Esophagus muscularis mucosa (tissue), 4 donors: ENCODE results near the gene DIP2A. TPM values are rescaled to one million over a fixed set of nuclear protein-coding genes. Genes with fewer than 3 reads are reported as not detected.

ENCODE experiments used
- DNase-seq: peaks from one replicate; pipeline ENCODE4 v3.0.0-alpha.2; 2017; ENCODE audit errors: extremely low spot score
- H3K27ac ChIP-seq, 4 donors: fragments of 200-600 bp; sonication (generic); replicated peaks in 1 of 4; 1 replicate in 3 of 4; 2 replicates in 1 of 4; pipeline ENCODE4 v1.5.1; 2016 to 2019; ENCODE audit warnings: mild to moderate bottlenecking in 1 of 4
- H3K27me3 ChIP-seq, 4 donors: fragments of 200-600 bp; sonication (generic); one replicate each; pipeline versions ENCODE4 v1.5.1 to v1.6.0; 2016 to 2019
- H3K36me3 ChIP-seq, 4 donors: fragments of 200-600 bp; sonication (generic); one replicate each; pipeline ENCODE4 v1.5.1; 2016 to 2019
- H3K4me1 ChIP-seq, 4 donors: fragments of 200-600 bp; sonication (generic); one replicate each; pipeline ENCODE4 v1.5.1; 2016 to 2019
- H3K4me3 ChIP-seq, 4 donors: fragments of 200-600 bp; sonication (generic); 1 replicate in 2 of 4; 2 replicates in 2 of 4; pipeline ENCODE4 v1.5.1; 2016 to 2019; ENCODE audit warnings: mild to moderate bottlenecking in 4 of 4, moderate library complexity in 1 of 4
- H3K9me3 ChIP-seq, 4 donors: fragments of 200-600 bp; sonication (generic); 1 replicate in 3 of 4; 2 replicates in 1 of 4; pipeline ENCODE4 v1.5.1; 2016 to 2019
- EP300 ChIP-seq: sonication (generic); formaldehyde crosslinking; IDR thresholded peaks from one replicate; pipeline ENCODE4 v1.6.1; 2017; ENCODE audit warnings: antibody characterized with exemption
- POLR2A ChIP-seq: fragments of 450-650 bp; IDR thresholded peaks from one replicate; pipeline ENCODE4 v1.6.1; 2017; ENCODE audit warnings: antibody characterized with exemption, moderate library complexity, mild to moderate bottlenecking, low read depth
- POLR2AphosphoS5 ChIP-seq, 2 donors: sonication (generic); formaldehyde crosslinking; IDR thresholded peaks; one replicate each; pipeline ENCODE4 v1.6.1; 2017; ENCODE audit warnings: antibody characterized with exemption in 2 of 2
- WGBS: methylation state at CpG from one replicate; pipeline ENCODE4 v1.1.5; 2018; 5-methylcytosine and 5-hydroxymethylcytosine counted together
- intact Hi-C: fragments of 100-400 bp; cut with DNase I; formaldehyde crosslinking; loops from one replicate; pipeline ENCODE4 v1.15.1; 2023
- total RNA-seq, 4 donors: library from RNA; depleted of rRNA; stranded (reverse); fragments of >200 nt; gene quantifications; one replicate each; pipeline versions ENCODE4 v1.1.0 to v1.2.1, GENCODE V29; 2016
- TF ChIP-seq, protein P1 (sequence below), 3 experiments: fragments of 200-600 bp in 2 of 3; fragments of 450-650 bp in 1 of 3; sonication (generic) in 2 of 3; IDR thresholded peaks; one replicate each; pipeline ENCODE4 v1.5.1; 2017 to 2019; ENCODE audit warnings: antibody characterized with exemption in 3 of 3, mild to moderate bottlenecking in 2 of 3, moderate library complexity in 1 of 3

Gene DIP2A
- total RNA-seq = 10 to 100 TPM; 19.2 to 33.4 (median 28.7) TPM

DNA sequence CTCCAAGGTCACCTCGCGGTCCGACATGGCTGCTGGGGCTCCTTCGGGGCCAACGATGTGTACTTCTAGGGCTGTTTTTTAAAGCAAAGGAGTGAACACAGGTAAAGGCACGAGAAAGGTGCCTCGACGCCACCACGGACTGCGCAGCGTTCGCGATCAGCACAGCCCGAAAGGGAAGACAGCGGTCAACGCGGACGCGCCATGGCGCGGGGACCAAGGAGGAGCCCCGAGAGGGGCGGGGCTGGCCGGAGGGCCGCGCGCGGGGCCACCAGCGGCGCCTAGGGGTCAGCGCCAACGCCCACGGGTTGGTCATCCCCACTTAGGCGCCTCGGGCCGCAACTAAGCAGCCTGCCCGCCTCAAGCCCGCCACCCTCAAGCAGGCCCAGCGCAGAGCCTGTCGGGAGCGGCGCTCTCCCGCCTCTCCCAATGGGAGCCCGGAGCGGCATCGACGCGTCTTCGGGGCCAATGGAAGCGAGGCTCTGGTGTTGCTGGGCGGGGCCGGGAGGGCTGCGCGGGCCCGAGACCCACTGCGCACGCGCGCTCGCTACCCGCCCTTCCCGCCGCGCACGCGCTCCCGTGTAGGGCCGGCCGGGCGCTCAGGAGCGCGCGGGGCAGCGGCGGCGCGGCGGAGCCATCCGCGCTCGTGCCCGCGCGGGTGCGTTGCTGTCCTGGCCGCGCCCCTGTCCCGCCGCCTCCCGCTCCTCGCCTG is at the start of gene DIP2A:
Gene DIP2A, plus strand, starts transcription at position 577 of the 709 bp plus-strand sequence. CDS start 241 bp downstream, outside the sequence.
- Histone ChIP-seq H3K4me1 (peaks cover 61 to 83% (median 69%) of the 10 kb centered on the region in 4 donors), H3K27ac (peak within 1 kb of the TSS; percentile 89 to 94 (median 91)), H3K4me3 (peak within 1 kb of the TSS; percentile 88 to 100 (median 96)), H3K27me3 (no peaks in the 10 kb centered on the region), H3K9me3 (no peaks in the 10 kb centered on the region), H3K36me3 (peaks cover 0 to 6% (median 0%) of the 10 kb centered on the region in 4 donors)
- 0% methylated on average over 9 of the region's 91 CpGs for WGBS
- peak; percentile 96 to 97 for TF ChIP-seq POLR2AphosphoS5 (IDR thresholded peaks at IDR 0.05)
- TF ChIP-seq, protein P1, sequence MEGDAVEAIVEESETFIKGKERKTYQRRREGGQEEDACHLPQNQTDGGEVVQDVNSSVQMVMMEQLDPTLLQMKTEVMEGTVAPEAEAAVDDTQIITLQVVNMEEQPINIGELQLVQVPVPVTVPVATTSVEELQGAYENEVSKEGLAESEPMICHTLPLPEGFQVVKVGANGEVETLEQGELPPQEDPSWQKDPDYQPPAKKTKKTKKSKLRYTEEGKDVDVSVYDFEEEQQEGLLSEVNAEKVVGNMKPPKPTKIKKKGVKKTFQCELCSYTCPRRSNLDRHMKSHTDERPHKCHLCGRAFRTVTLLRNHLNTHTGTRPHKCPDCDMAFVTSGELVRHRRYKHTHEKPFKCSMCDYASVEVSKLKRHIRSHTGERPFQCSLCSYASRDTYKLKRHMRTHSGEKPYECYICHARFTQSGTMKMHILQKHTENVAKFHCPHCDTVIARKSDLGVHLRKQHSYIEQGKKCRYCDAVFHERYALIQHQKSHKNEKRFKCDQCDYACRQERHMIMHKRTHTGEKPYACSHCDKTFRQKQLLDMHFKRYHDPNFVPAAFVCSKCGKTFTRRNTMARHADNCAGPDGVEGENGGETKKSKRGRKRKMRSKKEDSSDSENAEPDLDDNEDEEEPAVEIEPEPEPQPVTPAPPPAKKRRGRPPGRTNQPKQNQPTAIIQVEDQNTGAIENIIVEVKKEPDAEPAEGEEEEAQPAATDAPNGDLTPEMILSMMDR (IDR thresholded peaks at IDR 0.05) = peak in 2 of 3 experiments; percentile 2 to 10
- TF ChIP-seq EP300 = no peak
- peak; percentile 62 for TF ChIP-seq POLR2A
- intact Hi-C loops = loop anchor here (10.0 kb wide), 1 partner anchor 134 kb away; the partner anchor contains the start of genes C21orf58 and PCNT
- DNase-seq = peak; percentile 98

DNA sequence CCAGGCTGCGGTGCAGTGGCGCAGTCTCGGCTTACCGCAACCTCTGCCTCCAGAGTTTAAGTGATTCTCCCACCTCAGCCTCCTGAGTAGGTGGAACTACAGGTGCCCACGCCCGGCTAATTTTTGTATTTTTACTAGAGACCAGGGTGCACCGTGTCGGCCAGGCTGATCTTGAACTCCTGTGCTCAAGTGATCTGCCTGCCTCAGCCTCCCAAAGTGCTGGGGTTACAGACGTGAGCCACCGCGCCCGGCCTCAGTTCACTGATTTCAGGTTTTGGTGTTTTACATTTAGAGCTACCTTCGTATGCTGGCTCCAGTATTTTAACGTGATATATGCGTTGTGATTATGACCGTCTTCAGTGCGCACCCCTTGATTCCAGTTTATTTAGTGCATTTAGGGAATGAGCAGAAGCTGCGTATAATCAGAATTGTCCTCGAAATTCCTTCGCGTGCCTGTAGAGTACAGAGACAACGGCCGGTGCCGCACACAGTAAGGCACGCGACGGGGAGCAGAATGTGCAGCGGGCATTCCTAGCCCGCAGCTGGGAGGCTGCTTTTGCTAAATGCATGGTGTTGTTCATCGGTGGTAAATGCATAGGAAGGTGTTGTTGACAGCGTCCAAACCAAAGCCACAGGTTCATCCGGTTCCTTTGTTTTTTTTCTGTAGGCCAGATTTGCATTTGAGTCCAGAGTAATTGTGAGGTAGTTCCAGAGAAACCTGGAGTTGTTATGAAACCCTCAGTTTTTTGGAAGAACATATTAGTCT is 48.9 kb upstream of the DIP2A start:
- Histone ChIP-seq H3K4me1 (no peaks in the 10 kb centered on the region), H3K36me3 (peaks cover 19 to 83% (median 46%) of the 10 kb centered on the region in 4 donors), H3K9me3 (no peaks in the 10 kb centered on the region), H3K27ac (no peak overlapping the region), H3K4me3 (no peak overlapping the region), H3K27me3 (no peaks in the 10 kb centered on the region)
- intact Hi-C loops = no loop called here
- DNase-seq = no peak
- WGBS = 96% methylated on average over 32 of the region's 32 CpGs
- TF ChIP-seq EP300 = no peak
- no peak for TF ChIP-seq POLR2A
- TF ChIP-seq POLR2AphosphoS5 (IDR thresholded peaks at IDR 0.05) = no peak
- TF ChIP-seq, protein P1 (IDR thresholded peaks at IDR 0.05) = no peak

DNA sequence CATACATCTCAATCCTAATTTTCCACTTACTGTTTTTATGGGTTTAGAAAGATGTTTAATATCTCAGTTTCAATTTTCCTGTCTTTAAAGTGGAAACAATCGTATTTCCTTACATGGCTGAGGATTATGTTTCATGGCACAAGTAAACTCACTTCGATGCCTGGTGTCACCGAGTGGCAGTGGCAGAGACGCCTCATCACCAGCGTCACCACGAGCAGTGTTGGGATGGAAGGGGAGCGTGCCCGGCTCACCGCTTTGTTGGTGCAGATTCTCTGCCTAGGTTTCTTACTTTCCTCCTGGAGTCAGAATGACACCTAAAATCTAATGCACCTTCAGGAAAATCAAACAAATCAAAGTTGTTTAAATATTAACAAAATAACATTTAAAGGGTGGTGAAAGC is 48.2 kb upstream of the DIP2A start:
- Histone ChIP-seq H3K9me3 (no peaks in the 10 kb centered on the region), H3K27ac (no peak overlapping the region), H3K4me1 (no peaks in the 10 kb centered on the region), H3K27me3 (no peaks in the 10 kb centered on the region), H3K36me3 (peaks cover 20 to 81% (median 44%) of the 10 kb centered on the region in 4 donors), H3K4me3 (no peak overlapping the region)
- no peak for TF ChIP-seq POLR2AphosphoS5 (IDR thresholded peaks at IDR 0.05)
- TF ChIP-seq, protein P1 (IDR thresholded peaks at IDR 0.05) = no peak
- no peak for TF ChIP-seq EP300
- TF ChIP-seq POLR2A = no peak
- intact Hi-C loops = no loop called here
- DNase-seq = no peak
- WGBS = 96% methylated on average over 9 of the region's 9 CpGs

GRCh38 chr21:46411236-46411635 is 47.5 kb upstream of the DIP2A start:
- TF ChIP-seq POLR2A (no peak), POLR2AphosphoS5 (IDR thresholded peaks at IDR 0.05) (no peak), EP300 (no peak)
- TF ChIP-seq, protein P1 (IDR thresholded peaks at IDR 0.05) = no peak
- H3K27ac ChIP-seq = no peak overlapping the region
- no peaks in the 10 kb centered on the region for H3K9me3 ChIP-seq
- DNase-seq = no peak
- H3K27me3 ChIP-seq = no peaks in the 10 kb centered on the region
- H3K36me3 ChIP-seq = peaks cover 27 to 83% (median 49%) of the 10 kb centered on the region in 4 donors
- no peak overlapping the region for H3K4me3 ChIP-seq
- no peaks in the 10 kb centered on the region for H3K4me1 ChIP-seq
- intact Hi-C loops = no loop called here
- WGBS = 89% methylated on average over 14 of the region's 17 CpGs
